GM21381 (cell line): ENCODE measurements around the gene CST9.
"Not testable (repeated sequence)": the region's sequence is repeated elsewhere in the genome, so short reads cannot be mapped to it uniquely, and the experiment has no call there.

Experiments used
- ATAC-seq: cut with Tn5 transposase; IDR thresholded peaks from one replicate; pipeline ENCODE4 v1.9.1; 2021; ENCODE audit warnings: mild to moderate bottlenecking, moderate library complexity; ENCODE audit not compliant: unreplicated experiment

Gene CST9

DNA sequence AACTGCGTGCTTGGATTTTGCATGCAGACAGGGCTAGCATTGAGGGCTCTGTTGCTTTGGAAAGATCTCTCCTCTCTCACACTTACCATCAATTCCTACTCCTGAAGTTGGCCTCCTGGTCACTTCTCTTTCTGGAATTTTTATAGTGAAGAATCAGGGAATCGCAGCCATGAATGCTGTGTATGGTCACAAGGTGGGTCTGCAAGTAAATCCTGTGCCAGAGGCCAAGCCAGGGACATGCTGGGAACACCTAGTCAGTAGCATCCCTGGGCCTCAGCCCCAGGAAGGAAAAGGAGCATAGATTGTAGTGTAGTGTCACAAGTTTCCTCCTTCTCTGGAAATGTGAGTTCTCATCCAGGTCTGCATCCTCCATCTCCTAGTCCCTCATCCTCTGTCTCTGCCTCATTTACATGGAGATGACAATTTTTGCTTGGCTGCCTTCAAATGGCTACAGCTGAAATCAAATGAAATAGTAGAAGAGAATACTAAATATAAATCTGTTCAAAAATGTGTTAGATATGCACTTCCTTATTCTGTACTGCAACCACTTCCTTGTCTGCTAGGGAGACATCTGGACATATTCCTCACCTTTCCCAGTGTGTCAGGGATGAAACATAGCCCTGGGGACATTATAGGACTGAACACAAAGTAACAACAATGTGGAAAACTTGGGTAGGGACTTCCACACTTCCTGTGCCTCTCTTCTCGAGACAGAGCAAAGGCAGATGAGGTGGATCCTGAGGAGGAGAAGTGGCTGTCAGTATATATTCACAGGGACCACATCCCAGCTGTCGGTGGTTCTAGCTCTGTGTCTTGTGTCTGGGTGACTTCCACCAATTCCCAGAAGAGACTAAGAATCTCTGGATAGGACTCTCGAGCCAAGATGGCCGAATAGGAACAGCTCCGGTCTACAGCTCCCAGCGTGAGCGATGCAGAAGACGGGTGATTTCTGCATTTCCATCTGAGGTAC lies 17.0 kb downstream of the CST9 start:
- ATAC-seq, result no peak

DNA sequence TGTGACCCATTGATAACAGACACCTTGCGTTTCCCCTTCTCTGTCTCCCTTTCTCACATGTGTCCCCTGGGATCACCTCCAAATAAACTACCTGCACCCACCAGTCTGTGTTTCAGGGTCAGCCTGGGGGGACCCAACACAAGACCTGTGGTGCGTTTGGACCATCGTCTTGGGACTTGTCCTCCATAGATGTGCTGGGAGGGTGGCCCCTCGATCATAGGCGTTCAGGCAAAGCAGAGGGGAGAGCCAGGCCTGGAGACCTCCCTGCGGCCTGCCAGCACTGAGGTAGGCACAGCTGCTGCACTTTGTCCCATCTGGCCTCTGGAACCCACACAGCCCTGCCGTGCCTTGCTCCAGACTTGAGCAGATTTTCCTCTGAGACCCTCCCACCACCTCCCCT lies 18.1 kb downstream of the CST9 start:
- ATAC-seq, result no peak

DNA sequence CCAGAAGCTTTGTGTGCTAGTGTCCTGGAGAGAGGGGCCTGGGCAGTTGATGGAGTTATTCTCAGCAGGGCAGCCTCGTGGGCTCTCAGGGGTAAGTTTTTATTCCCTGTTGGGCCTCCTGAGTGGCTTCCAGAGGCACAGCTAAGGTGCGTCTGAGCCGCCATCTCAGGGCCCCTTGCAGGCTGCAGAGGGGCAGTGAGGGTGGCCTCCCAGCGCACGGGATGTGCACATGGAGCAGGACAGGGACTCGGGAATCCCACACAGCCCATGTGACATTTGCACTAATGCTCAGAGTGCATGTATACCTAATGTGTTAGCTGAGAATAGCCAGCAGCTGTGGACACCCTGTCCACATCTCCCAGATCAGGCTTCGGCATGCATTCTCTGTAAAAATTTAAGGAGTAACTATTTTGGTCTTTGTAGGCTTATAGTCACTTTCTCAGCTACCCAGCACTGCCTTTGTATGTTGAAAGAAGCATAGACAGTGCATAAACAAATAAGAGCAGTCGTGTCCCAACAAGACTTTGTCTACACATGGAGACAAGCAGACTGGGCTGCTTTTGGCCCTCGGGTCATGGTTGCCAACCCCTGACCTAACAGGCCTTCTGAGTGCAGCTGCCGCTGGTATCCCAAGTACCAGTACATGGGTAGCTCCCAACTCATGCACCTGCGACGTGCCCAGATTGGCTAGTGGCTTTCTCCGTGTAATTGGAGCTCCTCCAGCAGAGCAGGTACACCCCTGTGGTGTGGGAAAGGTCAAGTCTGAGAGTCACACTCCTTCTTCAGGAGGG lies 18.8 kb downstream of the CST9 start:
- no peak for ATAC-seq

DNA sequence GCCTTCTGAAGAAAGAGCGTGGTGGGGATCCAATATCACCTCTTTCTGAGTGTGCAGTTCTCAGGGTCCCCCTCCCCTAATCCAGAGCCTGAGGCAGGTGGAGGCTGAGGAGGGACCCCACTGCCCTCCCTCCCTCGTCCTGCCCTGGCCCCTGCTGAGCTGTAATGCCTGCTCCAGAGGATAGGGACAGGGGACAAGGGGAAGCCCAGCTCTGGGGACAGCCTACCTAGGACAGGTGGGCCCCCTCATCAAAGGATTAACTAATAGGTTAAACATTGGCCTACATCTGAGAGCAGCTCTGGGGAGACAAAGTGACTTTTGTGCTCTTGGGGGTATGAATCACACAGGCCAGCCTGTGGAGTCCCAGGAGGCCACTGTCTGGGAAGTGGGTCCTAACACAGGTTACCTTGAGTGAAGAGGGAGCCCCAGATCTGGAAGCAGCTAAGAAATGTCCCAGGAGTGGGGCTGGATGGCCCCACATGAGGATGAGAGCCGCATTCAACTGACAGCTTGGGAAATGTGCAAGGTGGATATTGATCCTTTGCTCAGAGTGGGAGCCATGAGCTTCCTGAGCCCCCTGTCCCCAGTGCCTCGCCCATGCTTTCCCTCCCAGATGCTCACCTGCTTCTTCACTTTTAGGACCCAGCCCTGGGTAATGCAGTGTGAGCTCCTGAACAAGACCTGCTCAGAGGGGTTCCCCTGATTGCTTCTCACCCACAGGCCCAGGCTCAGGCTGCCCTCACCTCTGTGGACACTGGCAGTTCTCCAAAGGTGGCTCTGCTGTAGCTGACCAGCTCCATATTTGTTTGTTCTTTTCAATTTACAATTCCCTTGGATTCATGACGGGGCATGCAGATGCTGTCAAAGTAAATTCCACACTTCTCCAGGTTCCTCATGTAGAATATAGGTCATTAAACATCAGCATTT lies 19.6 kb downstream of the CST9 start:
- ATAC-seq, result no peak

DNA sequence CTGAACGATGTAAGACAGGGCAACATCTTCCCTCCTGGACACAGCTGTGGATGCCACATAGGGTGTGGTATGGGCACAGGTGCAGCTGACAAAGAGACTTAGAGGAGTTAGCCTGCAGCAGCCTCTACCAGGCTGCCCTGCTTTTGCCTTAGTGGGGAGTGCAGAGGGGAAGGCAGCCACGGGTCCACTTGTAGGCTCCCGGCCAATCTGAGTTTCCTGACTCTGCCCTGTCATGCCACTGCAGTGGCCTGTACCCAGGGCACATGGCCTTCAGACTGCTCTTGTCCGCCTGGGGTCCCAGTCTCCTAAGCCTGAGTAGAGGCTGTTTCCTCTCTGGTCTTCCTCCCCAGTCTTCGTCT lies 20.3 kb downstream of the CST9 start:
- ATAC-seq, result no peak

DNA sequence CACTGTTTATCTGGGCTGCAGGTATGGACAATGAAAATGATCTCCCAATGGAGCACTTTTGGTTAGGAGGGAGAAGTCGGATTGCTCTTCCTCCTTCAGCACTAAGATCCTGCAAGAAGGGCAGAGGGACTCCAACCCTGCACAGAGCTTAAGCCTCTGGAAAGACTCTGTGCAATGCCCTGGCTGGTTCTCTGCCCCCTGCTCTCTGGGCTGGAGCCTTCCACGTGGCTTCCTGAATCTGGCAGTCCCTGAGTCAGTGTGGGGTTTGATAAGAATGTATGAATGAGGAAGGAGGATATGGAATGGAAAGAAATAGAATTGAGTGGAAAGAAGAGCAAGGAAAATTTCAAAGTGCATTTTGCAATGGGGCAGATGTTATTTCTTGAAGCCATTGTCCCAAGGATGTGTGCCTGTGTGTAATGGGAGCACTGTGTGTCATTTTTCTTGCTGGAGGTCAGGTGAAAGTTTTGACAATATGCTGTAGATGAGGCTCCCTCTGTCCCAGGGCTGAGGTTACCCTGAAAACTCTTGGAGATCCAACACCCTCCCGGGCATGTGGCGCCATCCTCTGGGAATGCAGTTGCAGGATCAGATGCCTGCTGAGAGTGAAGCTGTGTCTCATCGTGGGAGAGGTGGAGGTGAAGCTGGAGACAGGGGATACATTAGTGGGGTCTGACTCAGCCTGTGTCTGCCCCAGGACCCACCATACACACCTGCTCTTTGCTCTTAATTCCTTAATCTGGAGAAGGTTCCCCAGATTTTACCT lies 21.1 kb downstream of the CST9 start:
- ATAC-seq, result no peak

DNA sequence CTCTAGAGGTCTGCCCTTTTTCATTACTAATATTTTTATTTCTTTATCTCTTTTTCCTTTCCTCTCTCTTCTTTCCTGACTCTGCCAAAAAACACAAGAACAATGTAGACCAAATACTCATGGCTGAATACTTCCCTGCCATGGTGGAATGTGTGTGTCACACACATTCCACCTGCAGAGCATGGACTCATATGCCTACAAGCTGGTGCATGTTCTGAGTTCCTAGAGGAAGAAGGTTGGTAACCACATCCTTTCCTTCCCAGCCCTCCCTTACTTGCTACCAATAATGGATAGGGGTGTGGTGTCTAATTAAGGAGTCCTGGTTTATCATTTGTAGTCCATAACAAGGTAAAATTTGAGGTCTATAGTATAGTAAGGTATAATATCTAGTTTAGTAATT lies 22.2 kb downstream of the CST9 start:
- no peak for ATAC-seq

DNA sequence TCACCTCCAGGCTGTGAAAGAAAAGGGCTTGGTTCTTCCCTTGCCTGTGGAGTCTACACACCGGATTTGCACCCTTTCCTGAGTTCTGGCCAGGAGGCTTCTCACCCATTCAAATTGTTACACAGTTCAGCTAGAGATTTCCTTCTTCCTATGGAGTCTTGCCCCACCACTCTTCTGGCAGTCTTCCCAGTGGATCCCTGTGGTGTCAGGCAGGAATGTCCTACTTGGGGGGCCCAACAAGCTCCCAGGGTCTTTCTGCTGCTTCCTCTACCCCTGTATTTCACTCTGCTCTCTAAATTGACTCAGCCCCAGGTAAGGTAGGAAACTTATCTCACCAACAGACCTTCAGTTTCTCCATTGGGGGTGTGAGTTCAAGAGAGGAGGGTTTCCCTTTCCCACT lies 23.4 kb downstream of the CST9 start:
- no peak for ATAC-seq

DNA sequence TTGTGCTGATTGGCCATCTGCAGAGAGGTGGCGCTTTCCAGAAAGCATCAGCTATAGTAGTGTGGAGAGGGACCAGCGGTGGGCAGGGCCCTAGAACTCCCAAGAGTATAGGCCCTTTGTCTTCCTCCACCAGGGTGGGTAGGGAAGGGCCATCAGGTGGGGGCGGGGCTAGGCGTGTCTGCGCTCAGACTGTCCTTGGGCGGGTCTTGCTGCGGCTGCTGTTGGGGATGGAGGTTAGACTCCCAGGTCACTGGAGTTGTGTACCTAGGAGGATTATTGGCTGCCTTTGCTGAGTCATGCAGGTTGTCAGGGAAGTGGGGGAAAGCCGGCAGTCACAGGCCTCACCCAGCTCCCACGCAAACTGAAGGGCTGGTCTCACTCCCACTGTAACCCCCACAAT lies 23.9 kb downstream of the CST9 start:
- not testable (repeated sequence) for ATAC-seq

DNA sequence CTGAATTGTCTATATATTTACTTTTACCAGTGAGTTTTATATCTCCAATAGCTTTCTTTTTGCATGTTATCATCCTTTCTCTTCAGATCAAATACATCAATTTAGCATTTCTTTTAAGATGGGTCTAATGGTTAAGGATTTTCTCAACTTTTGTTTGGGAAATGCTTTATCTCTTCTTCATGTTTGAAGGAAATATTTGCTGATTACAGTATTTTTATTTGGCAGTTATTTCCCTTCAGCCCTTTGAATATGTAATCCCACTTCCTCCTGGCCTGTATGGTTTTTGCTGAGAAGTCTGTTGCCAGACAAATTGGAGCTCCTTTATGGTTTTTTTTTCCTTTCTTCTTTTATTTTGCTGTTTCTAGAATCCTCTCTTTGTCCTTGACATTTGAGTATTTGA lies 30.7 kb downstream of the CST9 start:
- no peak for ATAC-seq

DNA sequence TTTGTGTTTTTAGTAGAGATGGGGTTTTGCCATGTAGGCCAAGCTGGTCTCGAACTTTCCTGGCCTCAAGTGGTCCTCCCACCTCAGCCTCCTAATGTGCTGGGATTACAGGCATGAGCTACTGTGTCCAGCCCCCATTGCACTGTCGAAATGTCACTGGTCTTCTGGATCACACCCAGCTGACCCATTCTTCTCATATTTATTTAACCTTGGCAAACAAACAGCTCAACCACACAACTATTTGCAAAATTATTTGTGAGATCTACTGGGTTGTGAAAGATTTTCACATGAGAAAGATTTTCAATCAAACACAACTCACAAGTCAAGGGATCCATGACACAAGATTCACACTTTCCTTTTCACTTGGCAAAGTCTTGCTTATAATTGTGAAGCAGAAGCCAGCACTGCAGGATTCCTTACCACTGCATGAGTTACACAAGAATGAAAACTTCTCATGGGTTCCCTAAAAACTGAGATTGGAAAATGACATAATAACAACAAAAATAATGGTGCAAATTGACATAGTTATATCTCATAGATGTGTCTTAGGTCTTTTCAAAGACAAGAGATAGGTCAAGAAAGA lies 35.4 kb downstream of the CST9 start:
- no peak for ATAC-seq

DNA sequence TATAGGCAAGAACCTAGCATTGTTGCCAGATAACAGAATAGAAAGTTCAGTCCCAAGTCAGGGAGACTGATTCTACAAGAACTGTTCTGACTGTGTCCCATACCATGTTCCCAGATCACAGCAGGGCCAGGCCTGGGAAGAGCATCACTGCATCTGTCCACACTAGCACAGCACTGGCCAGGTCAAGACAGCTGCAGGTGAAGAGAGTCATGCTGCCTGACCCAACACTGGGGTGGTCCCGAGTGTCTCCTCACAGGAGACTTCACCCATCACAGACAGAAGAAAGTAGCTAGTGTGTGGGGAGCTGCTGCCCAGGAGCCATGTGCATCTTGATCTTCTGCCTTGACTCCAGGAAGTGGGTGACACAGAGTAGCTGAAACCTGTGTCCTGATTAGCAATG lies 36.1 kb downstream of the CST9 start:
- no peak for ATAC-seq

DNA sequence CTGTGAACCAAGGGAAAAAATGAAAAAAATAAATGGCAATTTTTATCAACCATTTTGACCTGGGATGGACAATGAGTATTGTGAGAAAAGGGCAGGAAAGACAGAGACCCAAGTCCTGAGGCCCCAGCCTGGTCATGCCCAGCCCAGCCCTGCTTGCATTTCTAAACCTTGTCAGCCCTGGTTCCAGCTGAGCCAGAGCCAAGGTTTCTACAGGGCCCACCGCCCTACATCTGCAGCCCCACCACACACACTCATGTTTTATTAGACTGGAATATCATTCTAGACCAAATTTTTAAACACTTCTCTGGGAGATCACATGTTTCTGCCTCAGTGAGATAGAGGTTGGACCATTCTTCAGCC lies 36.8 kb downstream of the CST9 start:
- ATAC-seq, result no peak

DNA sequence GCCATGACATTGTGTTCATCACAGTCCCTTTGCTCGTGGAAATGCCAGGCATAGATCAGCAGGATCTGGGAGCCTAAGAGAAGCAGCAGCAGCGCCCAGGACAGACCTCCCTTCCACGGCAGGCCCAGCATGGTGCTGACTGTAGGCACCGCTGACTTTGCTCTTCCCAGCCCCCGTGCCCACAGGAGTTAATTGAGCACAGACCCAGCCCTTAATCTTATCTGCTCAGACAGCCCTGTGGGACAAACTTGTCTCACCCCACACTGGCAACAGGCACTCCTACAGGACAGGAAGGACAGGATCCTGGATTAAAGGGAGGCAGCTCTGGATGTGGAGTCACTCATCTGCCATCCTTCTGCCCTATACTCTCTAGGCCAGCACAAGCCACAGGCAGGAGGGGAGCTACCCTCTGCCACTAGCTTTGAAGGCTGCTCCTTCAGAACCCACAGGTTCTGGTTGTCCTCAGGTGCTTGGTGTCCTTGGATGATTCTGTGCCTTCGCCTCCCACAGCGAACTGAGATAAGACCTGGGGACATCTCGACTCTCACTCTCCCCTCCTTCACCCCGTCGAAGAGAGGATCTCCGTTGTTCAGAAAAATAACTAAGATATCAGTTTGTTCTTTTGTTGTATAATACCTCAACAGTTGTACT lies 37.3 kb downstream of the CST9 start, which contains the start of gene CST9L:
Gene CST9L (minus strand): TSS at position 165 of the 651 bp plus-strand sequence. CDS start 34 bp downstream, at position 131.
- no peak for ATAC-seq

DNA sequence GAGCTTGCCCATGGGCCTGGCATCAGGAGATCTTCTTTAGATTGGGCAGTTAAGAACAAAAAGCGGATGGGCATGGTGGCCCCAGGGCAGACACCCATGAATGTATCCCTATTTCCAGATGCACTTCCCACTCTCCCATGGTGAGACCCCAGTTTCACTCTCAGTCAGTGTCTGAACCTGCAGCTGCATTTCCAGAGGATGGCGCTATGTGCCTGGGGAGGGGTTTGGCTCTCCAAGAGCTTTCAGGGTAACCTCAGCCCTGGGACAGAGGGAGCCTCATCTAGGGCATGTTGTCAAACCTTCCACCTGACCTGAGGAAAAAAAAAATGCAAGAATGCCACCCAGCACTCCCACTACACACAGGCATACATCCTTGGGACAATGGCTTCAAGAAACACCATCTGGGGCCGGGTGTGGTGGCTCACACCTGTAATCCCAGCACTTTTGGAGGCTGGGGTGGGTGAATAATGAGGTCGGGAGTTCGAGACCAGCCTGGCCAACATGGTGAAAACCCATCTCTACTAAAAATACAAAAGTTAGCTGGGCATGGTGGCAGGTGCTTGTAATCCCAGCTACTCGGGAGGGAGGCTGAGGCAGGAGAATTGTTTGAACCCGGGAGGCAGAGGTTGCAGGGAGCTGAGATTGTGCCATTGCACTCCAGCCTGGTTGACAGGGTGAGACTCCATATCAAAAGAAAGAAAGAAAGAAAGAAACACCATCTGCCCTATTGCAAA lies 39.4 kb downstream of the CST9 start:
- ATAC-seq, result no peak

DNA sequence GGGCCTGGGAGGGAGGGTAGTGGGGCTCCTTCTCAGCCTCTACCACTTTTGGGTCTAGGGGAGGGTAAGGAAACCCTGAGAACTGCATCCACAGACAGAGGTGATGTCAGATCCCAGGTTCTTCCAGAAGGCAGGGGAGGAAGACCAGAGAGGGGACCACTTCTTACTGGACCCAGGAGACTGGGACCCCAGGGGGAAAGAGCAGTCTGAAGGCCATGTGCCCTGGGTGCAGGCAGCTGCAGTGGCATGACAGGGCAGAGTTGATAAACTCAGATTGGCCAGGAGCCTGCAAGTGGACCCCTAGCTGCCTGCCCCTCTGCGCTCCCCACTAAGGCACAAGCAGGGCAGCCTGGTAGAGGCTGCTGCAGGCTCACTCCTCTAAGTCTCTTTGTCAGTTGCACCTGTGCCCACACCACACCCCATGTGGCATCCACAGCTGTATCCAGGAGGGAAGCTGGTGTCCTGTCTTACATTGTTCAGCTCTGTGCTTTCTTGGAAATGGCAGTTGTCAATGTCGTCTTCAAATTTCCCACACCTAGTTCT lies 40.1 kb downstream of the CST9 start:
- ATAC-seq, result no peak

DNA sequence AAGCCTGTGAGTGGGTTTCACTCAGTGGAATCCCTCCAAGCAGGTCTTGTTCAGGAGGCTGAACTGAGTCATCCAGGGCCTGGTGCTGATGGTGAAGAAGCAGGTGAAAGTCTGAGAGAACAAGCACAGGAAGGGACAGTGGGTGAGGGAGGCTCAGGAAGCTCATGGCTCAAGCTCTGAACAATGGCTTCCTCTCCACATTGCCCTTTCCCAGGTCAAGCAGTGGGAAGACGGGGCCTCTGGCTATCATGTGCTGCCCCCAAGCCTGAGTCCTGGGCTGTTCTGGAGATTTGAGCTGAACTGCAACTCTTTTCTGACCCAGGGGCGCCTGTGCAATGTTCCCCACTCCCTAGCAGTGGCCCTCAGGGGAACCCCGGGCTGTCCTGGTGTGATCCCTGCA lies 40.8 kb downstream of the CST9 start:
- ATAC-seq, result no peak

DNA sequence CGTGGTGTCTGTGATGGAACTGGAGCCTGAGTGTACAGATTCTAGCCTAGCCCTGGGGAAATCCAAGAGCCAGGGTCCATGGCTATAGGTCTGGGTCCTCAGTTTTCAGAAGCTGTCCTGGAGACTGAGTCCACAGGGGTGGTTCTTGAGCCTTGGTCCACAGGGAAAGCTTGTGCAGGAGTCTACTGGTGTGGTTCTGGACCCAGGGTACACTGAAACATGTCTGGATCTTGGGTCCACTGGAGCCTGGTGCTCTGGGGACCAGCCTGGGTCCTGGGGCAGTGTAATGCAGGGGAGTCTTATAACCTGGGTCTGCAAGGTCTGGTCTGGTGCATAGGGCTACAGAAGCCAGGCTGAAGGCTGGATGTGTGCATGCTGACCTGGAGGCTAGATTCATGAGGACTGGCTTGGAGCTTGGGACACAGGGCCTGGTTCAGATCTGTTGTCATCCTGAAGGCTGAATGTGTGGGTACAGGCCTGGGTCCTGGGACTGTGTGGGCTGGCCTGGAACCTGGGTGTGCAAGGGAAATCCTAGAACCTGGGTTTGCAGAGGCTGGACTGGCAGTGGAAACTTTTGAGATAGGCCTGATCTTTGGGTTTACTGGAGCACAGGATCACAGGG lies 42.9 kb downstream of the CST9 start:
- no peak for ATAC-seq
